Skin of body (tissue), 2 donors: ENCODE results near the gene RAB3C. TPM values are rescaled to one million over a fixed set of nuclear protein-coding genes. Genes with fewer than 3 reads are reported as not detected.
A peak's percentile ranks its signal among the peaks of the same experiment; 100 is the strongest.

Source experiments
- DNase-seq: peaks from one replicate; lab custom pipeline; 2025; lab: John Stamatoyannopoulos, UW
- total RNA-seq: library from RNA; depleted of rRNA; stranded (reverse); fragments of >200 nt; gene quantifications from one replicate; pipeline ENCODE4 v1.2.3, GENCODE V29; 2014

Gene RAB3C
- total RNA-seq, 1 donor from 2014 or later: 0.20 TPM

GRCh38 chr5:58825441-58825840 lies 242.6 kb downstream of the RAB3C start:
- DNase-seq: no peak

- DNase-seq: no peak
Measured at GRCh38 chr5:58825899-58826298, 243.0 kb downstream of the RAB3C start.

- DNase-seq: peak; percentile 93
Measured at GRCh38 chr5:58827463-58827862, 244.6 kb downstream of the RAB3C start.

- peak; percentile 54 for DNase-seq
Measured at GRCh38 chr5:58828258-58828657, 245.4 kb downstream of the RAB3C start.

- DNase-seq: no peak
Measured at GRCh38 chr5:58834242-58835225, 251.7 kb downstream of the RAB3C start.

GRCh38 chr5:58836351-58836750 lies 253.5 kb downstream of the RAB3C start:
- no peak for DNase-seq

- no peak for DNase-seq
Measured at GRCh38 chr5:58838729-58839128, 255.9 kb downstream of the RAB3C start.

- no peak for DNase-seq
Measured at GRCh38 chr5:58842852-58843251, 260.0 kb downstream of the RAB3C start.

- DNase-seq: no peak
Measured at GRCh38 chr5:58844395-58844794, 261.5 kb downstream of the RAB3C start.

- no peak for DNase-seq
Measured at GRCh38 chr5:58847041-58847440, 264.2 kb downstream of the RAB3C start.

- peak; percentile 71 for DNase-seq
Measured at GRCh38 chr5:58849223-58849622, 266.3 kb downstream of the RAB3C start.

GRCh38 chr5:58849921-58850667 lies 267.2 kb downstream of the RAB3C start:
- DNase-seq: peak; percentile 71

GRCh38 chr5:58851153-58851552 lies 268.3 kb downstream of the RAB3C start:
- no peak for DNase-seq

- no peak for DNase-seq
Measured at GRCh38 chr5:58851571-58851970, 268.7 kb downstream of the RAB3C start.

GRCh38 chr5:58852566-58852965 lies 269.7 kb downstream of the RAB3C start:
- no peak for DNase-seq

- DNase-seq: no peak
Measured at GRCh38 chr5:58854441-58854840, 271.6 kb downstream of the RAB3C start.

- DNase-seq: no peak
Measured at GRCh38 chr5:58855851-58856739, 273.2 kb downstream of the RAB3C start.

- no peak for DNase-seq
Measured at GRCh38 chr5:58857609-58858008, 274.7 kb downstream of the RAB3C start.

- DNase-seq: no peak
Measured at GRCh38 chr5:58860680-58861079, 277.8 kb downstream of the RAB3C start.

- DNase-seq: no peak
Measured at GRCh38 chr5:58868931-58869330, 286.1 kb downstream of the RAB3C start.

- no peak for DNase-seq
Measured at GRCh38 chr5:58871648-58872242, 288.9 kb downstream of the RAB3C start.
